Left renal cortex interstitium (tissue), 4 donors: ENCODE results near the gene ISG20L2. TPM values are rescaled to one million over a fixed set of nuclear protein-coding genes. Genes with fewer than 3 reads are reported as not detected.

Experiments
- DNase-seq, 4 donors: peaks; one replicate each; pipeline ENCODE4 v3.0.0-alpha.2; 2013; ENCODE audit warnings: low read depth in 4 of 4, low spot score in 2 of 4, missing footprints in 1 of 4
- polyA plus RNA-seq, 4 donors: library from polyadenylated mRNA; unstranded; fragments of 120-200 nt; gene quantifications; one replicate each; pipeline ENCODE4 v1.2.1, GENCODE V29; 2013; ENCODE audit not compliant: insufficient read length in 4 of 4

ISG20L2 gene
- polyA plus RNA-seq, 4 donors = 41.7 to 47.8 (median 44.8) TPM

DNA sequence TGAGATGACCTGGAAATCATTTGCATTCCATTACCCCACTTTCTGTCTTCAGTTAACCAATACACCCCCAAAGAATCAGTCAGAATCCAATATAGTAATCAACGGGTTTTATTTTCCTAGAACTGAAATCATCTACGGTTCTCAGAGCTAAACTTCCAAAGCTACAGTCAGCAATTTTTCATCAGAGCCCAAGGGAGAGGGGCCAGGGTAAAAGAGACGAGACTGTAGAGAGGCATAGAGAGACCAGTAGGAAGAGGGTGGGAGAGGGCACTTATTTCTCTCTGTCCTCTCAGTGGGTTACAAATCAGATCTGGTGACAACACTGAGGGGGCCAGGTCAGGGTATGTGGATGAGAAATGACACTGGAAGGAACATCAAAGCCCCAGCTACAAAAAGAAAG, 13.5 kb upstream of the ISG20L2 start:
- no peak for DNase-seq

GRCh38 chr1:156741481-156741983, 13.0 kb upstream of the ISG20L2 start:
- DNase-seq = no peak

- DNase-seq = peak in 3 of 4 donors; percentile 97 to 100 (median 98)
These were observed 12.3 kb upstream of the ISG20L2 start, which contains the start of gene MRPL24 for GRCh38 chr1:156740741-156741480. Gene MRPL24 (minus strand): TSS chr1:156741088. CDS start chr1:156738704, 2,384 bp downstream.

DNA sequence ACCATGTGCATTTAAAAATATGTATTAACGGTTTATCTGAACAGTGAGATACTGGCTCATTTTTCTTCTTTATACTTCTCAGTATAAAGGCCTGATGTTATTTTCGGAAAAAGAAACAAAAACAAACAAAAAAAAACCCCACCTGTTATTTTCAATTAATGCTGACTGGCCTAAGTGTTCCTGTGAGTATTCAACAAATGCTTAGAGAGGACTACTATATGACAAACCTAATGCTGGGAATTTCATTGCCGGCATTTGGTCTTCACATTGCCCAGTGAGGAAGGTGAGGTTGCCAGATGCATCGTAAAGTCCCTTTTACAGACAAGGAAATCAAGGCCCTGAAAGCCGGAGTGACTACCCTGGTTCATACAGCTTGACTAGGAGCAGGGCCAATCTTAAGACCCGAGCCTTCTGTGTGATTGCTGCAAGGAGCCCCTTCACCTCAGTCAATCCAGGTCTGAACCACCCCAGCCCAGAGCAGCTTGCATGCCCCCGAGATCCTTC, 11.7 kb upstream of the ISG20L2 start:
- no peak for DNase-seq

DNA sequence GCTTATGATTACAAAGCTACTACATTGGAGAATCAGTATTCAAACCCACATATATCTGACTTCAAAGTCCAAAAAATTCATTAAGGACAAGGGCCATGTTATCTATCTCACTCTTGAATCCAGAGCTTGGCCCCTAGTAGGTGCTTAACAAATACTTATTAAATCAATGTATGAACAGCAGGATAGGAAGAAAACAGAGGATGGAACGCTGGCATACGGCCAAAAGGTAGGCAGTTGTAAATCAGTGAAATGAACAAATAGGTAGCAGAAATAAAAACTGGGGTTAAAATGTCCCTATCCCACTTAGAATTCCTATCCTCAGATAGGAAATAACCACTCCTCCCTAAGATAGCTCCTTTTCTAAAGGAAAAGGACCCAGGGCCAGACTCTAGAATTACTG, 10.3 kb upstream of the ISG20L2 start:
- DNase-seq = no peak

GRCh38 chr1:156738407-156738806, 9.8 kb upstream of the ISG20L2 start:
- DNase-seq = no peak

GRCh38 chr1:156733989-156734584, 5.5 kb upstream of the ISG20L2 start:
- no peak for DNase-seq

DNA sequence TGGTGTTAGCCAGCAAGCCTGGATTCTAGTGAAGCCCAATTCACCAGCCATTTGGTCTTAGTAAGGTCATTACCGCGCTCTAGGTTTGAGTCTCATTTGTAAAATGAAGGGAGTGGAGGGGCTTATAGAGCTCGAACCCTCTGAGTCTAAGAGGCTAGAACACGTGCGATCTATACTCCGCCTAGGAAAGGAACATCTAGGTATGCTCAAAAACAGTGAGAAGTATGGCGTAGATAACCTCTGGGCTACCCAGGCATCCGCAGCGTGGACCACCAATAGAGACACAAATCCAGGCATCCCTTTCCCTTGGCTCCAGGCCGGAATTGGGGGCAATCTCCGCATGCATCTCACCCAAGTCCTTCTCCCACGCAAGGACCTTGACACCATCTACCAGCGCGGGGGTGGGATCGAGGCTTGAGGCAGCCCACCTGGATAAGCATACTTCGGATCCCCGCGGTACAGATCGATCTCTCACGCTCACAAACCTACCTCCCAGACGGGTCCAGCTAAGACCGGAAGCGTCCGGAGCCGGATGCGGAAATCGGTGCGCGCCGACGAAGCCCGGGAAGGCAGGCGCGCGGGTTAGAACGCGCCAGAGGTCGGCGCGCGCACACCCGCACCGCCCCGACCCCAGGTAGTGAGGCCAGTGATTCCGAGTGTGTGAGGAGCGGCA, 504 bp downstream of the ISG20L2 start, which contains the start of gene METTL25B:
TSS of gene METTL25B (plus strand) at position 544 of the 673 bp plus-strand sequence. CDS start 636 bp downstream, outside the sequence.
- DNase-seq = no peak

DNA sequence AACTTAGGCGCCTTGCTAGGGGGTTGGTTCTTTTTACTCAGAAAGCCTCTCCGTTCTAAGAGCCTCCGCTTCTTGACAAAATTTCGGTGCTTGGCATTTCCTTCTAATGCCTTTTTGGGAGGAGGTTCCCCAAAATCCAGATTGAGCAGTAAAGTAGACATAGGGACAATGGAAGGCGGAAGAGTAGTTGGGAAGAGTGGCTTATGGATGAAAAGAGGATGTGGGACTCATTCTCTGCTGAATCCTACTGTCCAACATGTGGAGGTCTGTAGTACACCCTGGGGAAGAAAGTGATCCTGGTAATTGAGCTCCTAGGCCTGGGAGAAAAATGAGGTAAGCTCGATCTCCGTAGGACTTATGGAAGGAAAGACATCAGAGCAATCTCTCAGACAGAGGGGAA, 1.1 kb downstream of the ISG20L2 start:
- DNase-seq = no peak

DNA sequence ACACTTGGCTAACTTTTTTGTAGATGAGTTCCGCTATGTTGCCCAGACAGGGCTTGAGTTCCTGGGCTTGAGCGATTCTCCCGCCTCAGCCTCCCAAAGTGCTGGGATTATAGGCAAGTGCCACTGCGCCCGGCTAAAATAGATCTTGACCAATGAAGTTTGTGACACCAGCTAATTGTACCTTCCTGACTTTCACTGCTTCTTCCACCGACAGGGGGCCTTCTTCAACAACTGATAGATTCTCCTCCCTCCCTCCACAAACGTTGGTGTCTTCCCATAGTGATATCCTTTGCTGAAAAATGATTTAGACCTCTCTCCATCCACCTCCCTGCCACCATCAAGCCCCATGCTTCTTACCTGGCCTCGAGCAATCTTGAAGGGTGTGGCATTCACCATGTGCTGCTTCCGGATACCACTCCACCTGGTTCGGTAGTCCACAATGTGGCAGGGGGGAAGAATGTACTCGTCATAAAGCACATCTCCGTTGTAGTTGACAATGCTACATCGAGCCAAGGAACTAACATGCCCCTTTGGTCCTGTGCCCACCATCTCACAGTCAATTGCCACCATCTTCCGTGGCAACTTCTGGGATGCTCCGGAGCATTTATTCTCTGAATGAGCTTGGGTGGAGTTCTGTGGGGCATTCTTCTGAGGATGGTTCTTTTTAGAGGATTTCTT, 1.9 kb downstream of the ISG20L2 start:
- DNase-seq = no peak

- peak in 3 of 4 donors; percentile 74 to 85 (median 84) for DNase-seq
These were observed 2.8 kb downstream of the ISG20L2 start for GRCh38 chr1:156725683-156726280.

- no peak for DNase-seq
These were observed 7.0 kb downstream of the ISG20L2 start for GRCh38 chr1:156721535-156721934.

- no peak for DNase-seq
These were observed 7.4 kb downstream of the ISG20L2 start for GRCh38 chr1:156721131-156721530.

DNA sequence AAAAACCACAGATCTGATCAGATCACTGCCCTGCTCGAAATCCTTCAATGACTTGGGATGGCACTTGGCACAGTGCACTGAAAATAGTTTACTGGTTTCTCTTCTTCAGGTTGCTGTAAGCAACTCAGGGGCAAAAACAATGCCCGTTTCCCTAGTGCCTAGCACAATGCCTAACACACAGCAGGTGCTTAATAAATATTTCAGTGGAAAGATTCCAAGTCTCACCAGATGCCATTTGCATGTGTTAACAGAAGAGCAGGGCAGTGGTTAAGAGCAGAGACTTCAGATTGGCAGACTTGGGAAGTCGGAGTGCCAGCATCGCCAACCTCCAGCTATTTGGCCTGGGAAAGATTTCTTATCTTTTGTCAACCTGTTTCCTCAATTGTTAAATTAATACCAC, 11.2 kb downstream of the ISG20L2 start:
- no peak for DNase-seq

GRCh38 chr1:156714830-156715229, 13.7 kb downstream of the ISG20L2 start:
- no peak for DNase-seq

- no peak for DNase-seq
These were observed 15.9 kb downstream of the ISG20L2 start for GRCh38 chr1:156712626-156713025.

GRCh38 chr1:156711011-156711817, 17.4 kb downstream of the ISG20L2 start:
- no peak for DNase-seq

DNA sequence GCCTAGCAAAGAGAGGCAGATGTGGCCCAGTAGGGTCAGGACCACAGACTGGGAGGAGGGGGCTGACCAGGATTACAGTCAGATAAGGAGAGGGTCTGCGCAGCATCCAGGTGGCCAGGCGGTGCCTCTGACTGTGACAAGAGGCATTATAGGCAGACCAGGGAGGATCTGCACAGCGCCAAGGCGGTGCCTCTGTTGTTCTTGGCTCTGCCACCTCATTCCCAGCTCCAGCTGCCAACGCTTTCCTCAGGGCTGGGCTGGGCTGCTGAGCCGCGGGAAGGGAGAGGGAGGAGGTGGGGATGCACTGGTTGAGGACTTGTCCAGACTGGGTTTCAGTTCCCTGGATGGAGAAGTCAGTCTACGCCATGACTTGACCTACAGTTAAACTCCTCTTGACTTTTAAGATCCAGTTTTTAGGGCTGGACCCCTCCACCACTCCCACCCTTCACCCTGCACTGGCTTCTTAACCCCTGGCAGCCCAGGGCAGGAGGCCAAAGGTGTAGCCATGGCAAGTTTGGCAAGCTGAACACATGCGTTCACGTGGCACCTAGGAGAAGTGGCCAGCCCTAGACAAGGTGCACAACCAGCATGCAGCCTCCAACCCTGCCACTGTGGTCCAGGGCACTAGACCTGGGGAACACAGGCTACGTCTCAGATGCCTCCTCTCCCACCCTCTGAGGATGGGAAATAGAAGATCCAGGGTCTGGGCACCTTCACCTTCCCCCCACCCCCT, 18.6 kb downstream of the ISG20L2 start:
- DNase-seq = no peak

DNA sequence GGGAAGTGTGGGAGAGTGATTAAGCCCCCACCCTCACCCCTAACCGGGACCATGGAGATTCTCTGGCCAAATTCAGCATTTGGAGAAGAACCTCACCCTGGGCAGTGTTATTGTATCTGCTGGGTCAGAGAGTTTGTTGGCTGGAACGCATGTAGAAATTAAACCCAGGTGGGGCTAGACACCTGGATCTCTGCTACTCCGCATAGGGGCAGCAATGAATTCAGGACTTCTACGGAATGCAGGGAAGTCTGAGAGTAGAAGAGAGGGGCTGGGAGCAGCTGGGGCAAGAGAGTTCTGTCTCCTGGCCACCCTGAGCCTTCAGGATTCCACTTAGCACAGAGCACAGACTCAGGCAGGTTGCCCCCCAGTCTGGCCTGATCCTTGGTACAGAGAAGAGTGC, 19.5 kb downstream of the ISG20L2 start:
- no peak for DNase-seq
